Parathyroid adenoma (tissue), 2 donors: ENCODE data around the gene NISCH.
"Not testable (repeated sequence)": the region's sequence is repeated elsewhere in the genome, so short reads cannot be mapped to it uniquely, and the experiment has no call there.

Source experiments
- H2AFZ ChIP-seq: fragments of 300-600 bp; sonication (generic); one replicate; pipeline ENCODE4 v1.7.0; 2017; ENCODE audit warnings: antibody characterized with exemption, mild to moderate bottlenecking
- H3K27ac ChIP-seq: fragments of 300-600 bp; sonication (generic); one replicate; pipeline ENCODE4 v1.7.0; 2017
- H3K27me3 ChIP-seq: fragments of 300-600 bp; sonication (generic); one replicate; pipeline ENCODE4 v1.7.0; 2017; ENCODE audit warnings: low read length; ENCODE audit not compliant: control insufficient read depth, insufficient read depth
- H3K36me3 ChIP-seq: fragments of 300-600 bp; sonication (generic); one replicate; pipeline ENCODE4 v1.7.0; 2017; ENCODE audit warnings: low read length; ENCODE audit not compliant: control insufficient read depth, insufficient read depth
- H3K4me1 ChIP-seq: fragments of 300-600 bp; sonication (generic); one replicate; pipeline ENCODE4 v1.7.0; 2017; ENCODE audit warnings: control low read depth
- H3K4me2 ChIP-seq: fragments of 300-600 bp; sonication (generic); one replicate; pipeline ENCODE4 v1.7.0; 2017; ENCODE audit warnings: low read length
- H3K4me3 ChIP-seq: fragments of 300-600 bp; sonication (generic); one replicate; pipeline ENCODE4 v1.7.0; 2017; ENCODE audit warnings: low read depth, low read length
- H3K79me2 ChIP-seq: fragments of 300-600 bp; sonication (generic); one replicate; pipeline ENCODE4 v1.7.0; 2017; ENCODE audit warnings: control low read depth
- H3K9ac ChIP-seq: fragments of 300-600 bp; sonication (generic); one replicate; pipeline ENCODE4 v1.7.0; 2017; ENCODE audit warnings: mild to moderate bottlenecking
- H3K9me3 ChIP-seq: fragments of 300-600 bp; sonication (generic); one replicate; pipeline ENCODE4 v1.7.0; 2017; ENCODE audit warnings: low read length; ENCODE audit not compliant: control insufficient read depth
- CTCF ChIP-seq: fragments of 300-600 bp; sonication (generic); IDR thresholded peaks from one replicate; pipeline ENCODE4 v1.7.0; 2017; ENCODE audit warnings: antibody characterized with exemption, mild to moderate bottlenecking
- donor health status: primary hyperparathyroidism.

NISCH gene

DNA sequence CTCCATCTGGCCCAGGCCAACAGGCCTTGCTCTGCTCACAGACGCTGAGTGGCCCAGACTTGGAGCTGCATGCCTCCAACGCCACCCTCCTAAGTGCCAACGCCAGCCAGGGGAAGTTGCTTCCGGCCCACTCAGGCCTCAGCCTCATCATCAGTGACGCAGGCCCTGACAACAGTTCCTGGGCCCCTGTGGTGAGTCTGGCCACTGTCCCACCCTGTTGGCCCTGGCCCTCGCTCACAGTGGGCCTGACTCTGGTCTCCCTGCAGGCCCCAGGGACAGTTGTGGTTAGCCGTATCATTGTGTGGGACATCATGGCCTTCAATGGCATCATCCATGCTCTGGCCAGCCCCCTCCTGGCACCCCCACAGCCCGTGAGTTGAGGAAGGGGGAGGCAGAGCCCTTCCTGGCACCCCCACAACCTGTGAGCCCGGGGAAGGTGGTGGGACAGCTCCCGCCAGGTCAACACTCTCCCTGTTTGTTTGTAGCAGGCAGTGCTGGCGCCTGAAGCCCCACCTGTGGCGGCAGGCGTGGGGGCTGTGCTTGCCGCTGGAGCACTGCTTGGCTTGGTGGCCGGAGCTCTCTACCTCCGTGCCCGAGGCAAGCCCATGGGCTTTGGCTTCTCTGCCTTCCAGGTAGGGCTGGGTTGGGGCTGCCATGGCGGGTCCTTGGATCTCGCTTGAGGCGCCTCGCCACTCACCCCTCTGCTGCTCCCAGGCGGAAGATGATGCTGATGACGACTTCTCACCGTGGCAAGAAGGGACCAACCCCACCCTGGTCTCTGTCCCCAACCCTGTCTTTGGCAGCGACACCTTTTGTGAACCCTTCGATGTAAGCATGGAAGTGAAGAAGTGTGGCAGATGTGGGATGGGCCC, 68.2 kb downstream of the NISCH start:
- no peaks in the 10 kb centered on the region for H3K4me1 ChIP-seq
- H3K9me3 ChIP-seq: no peaks in the 10 kb centered on the region
- no peak for TF ChIP-seq CTCF
- no peaks in the 10 kb centered on the region for H3K36me3 ChIP-seq
- H3K4me2 ChIP-seq: no peak overlapping the region
- H3K9ac ChIP-seq: no peak overlapping the region
- no peak overlapping the region for H3K27ac ChIP-seq
- no peak overlapping the region for H2AFZ ChIP-seq
- H3K27me3 ChIP-seq: no peaks in the 10 kb centered on the region
- H3K79me2 ChIP-seq: no peaks in the 10 kb centered on the region
- H3K4me3 ChIP-seq: no peak overlapping the region

- no peaks in the 10 kb centered on the region for H3K27me3 ChIP-seq
- no peak overlapping the region for H3K9ac ChIP-seq
- no peak overlapping the region for H3K27ac ChIP-seq
- TF ChIP-seq CTCF: no peak
- H2AFZ ChIP-seq: no peak overlapping the region
- no peaks in the 10 kb centered on the region for H3K9me3 ChIP-seq
- no peaks in the 10 kb centered on the region for H3K79me2 ChIP-seq
- H3K4me2 ChIP-seq: no peak overlapping the region
- no peaks in the 10 kb centered on the region for H3K36me3 ChIP-seq
- no peaks in the 10 kb centered on the region for H3K4me1 ChIP-seq
- H3K4me3 ChIP-seq: no peak overlapping the region
Measured at GRCh38 chr3:52524258-52524751, 68.9 kb downstream of the NISCH start.

GRCh38 chr3:52524752-52525679, 69.6 kb downstream of the NISCH start:
- no peak for TF ChIP-seq CTCF
- H3K9me3 ChIP-seq: no peaks in the 10 kb centered on the region
- H3K9ac ChIP-seq: no peak overlapping the region
- no peak overlapping the region for H2AFZ ChIP-seq
- H3K4me1 ChIP-seq: no peaks in the 10 kb centered on the region
- no peak overlapping the region for H3K4me3 ChIP-seq
- no peak overlapping the region for H3K27ac ChIP-seq
- no peak overlapping the region for H3K4me2 ChIP-seq
- H3K27me3 ChIP-seq: no peaks in the 10 kb centered on the region
- H3K79me2 ChIP-seq: no peaks in the 10 kb centered on the region
- no peaks in the 10 kb centered on the region for H3K36me3 ChIP-seq

- H3K27me3 ChIP-seq: no peaks in the 10 kb centered on the region
- H3K9ac ChIP-seq: no peak overlapping the region
- H3K36me3 ChIP-seq: no peaks in the 10 kb centered on the region
- H3K27ac ChIP-seq: no peak overlapping the region
- H3K4me3 ChIP-seq: no peak overlapping the region
- H3K79me2 ChIP-seq: no peaks in the 10 kb centered on the region
- no peak overlapping the region for H3K4me2 ChIP-seq
- no peak overlapping the region for H2AFZ ChIP-seq
- H3K4me1 ChIP-seq: peaks cover 4% of the 10 kb centered on the region
- no peak for TF ChIP-seq CTCF
- H3K9me3 ChIP-seq: no peaks in the 10 kb centered on the region
Measured at GRCh38 chr3:52525680-52526561, 70.5 kb downstream of the NISCH start.

GRCh38 chr3:52526671-52527038, 71.3 kb downstream of the NISCH start:
- not testable (repeated sequence) for H2AFZ ChIP-seq, H3K27me3 ChIP-seq, H3K36me3 ChIP-seq, H3K4me3 ChIP-seq, H3K9ac ChIP-seq, H3K79me2 ChIP-seq, H3K4me2 ChIP-seq, H3K4me1 ChIP-seq, H3K9me3 ChIP-seq, H3K27ac ChIP-seq
